Muscle of arm (tissue), 12 donors: Measurements from ENCODE around the gene IPCEF1. TPM values are rescaled to one million over a fixed set of nuclear protein-coding genes. Genes with fewer than 3 reads are reported as not detected.

Experiments used
- DNase-seq: peaks from one replicate; pipeline ENCODE4 v3.0.0-alpha.2; 2013
- polyA plus RNA-seq, 12 donors: library from polyadenylated mRNA; unstranded; fragments of 120-200 nt; gene quantifications; one replicate each; pipeline ENCODE4 v1.2.1, GENCODE V29; 2013; ENCODE audit not compliant: insufficient read length in 12 of 12

IPCEF1 gene
- polyA plus RNA-seq, 12 donors, result 0.74 to 2.4 (median 1.2) TPM; not detected in 2

DNA sequence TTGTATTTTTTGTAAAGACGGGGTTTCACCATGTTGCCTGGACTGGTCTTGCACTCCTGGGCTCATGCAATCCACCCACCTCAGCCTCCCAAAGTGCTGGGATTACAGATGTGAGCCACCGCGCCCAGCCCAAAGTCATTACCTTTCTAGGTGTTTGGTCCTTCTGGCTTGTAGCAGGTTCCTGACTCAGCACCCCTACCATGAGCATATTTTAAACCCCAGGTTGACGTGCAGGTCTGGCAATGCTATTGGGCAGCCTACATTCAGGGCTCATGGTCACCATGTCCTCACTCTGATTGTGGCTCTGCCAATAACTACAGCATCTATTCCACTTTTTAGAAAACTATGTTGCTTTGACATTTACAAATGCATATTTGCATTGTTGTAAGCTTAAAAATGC is 59.4 kb downstream of the IPCEF1 start:
- no peak for DNase-seq

DNA sequence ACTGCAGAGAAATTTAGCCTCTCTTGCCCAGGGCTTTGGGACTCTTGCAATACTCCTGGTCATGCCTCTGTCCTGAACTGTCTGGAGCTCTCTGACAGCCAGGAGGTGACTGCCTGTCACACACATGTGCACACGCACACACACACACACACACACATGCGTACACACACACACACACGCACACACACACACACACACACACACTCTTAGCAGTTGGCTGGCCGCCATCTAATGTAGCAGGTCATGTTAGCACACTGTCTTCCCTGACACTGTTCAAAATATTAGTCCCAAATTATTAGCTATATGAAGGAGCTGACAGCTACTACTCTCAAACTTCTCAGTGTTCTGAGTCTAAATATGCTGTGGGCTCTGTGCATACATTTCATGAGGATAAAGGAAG is 60.9 kb downstream of the IPCEF1 start:
- no peak for DNase-seq

DNA sequence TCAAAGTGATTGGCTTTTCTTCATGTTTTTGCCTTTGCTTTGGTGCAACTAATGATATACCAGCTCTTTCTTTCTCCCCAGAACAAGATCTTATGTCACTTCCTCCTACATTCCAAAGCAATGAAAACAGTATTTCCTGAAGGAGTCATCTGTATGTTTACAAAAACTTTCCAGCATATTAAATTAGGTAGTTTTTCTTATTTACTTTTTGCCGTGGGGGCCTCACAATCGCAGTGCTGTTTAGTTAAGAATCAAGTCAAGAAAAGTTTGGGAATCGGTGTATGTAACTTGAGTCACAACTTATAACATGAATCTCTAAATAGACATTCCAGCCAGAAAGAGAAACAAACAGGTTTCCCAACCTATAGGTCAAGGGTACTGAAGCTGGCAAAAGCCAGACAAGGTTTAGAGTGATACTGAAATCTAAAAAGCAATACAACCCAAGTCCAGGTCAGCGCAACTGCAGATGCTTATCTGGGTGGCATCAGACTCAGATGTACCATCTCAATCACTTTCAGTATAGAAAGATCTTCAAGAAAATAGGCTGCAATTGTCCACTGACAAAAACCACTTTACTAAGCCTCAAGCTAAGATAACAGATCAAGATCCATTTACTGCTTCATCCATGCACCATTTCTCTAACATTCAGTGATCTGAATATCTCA is 63.6 kb downstream of the IPCEF1 start:
- DNase-seq, result no peak

DNA sequence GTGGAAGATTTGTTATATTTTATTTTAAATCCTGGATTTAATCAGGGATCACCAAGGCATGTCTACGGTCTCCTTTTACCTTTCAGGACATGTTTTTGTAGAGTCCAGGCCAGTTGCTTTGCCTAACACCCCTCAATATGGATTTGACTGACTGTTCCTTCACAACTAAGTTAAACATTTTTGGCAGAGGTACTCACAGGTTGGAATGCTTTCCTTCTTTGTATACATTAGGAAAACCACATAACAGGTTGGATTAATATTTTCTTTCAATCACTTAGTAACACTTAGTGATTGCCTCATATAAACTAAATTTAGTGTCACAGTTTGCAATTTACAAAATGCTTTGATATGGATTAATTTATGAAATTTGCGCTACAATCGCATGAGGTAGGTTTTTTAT is 64.5 kb downstream of the IPCEF1 start:
- no peak for DNase-seq

DNA sequence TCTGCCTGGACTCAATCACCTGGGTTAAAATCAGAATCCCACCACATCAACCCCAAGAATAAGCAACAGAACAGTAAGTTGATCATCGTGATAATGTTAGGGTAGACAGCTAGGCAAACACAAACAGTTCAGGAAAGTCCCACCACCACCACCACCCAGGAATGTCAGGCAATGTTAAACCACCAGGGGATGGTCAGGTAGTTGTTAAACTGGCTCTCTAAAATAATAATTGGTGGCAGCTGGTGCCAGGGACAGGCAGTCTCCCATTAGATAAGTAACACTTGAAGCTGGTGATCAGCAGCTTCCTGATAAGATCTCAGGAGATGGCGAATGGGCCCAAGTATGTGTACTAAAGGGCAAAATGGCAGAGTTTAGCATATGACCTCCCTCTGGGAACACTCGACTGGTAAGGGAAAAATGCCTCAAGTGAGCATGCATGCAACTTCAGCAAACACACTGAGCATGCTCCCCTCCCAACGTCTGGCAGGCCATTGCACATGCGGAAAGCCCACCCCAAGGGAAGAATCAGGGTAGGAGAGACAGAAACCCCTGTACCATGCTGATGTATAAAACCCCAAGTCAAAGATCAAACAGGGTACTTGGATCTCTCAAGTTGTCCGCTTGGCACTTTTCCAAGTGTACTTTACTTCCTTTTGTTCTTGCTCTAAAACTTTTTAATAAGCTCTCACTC is 66.6 kb downstream of the IPCEF1 start:
- DNase-seq, result no peak

DNA sequence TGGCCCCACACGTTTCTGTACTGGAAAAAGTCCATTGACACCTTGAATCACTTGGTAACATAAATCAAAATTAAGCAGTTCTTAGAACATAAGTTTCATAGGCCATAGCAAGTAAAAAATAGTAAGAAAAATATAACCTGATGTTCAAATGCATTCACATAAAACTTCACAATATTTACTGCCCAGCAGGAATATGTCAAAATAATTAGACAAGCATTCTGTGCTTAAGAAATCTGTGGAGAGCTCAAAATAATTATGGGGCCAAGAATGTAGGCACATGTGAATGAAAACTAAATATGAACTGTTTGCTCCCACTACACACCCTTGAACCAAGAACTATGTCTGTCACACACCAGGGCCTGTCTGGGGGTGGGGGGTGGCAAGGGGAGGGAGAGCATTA is 70.8 kb downstream of the IPCEF1 start:
- no peak for DNase-seq

DNA sequence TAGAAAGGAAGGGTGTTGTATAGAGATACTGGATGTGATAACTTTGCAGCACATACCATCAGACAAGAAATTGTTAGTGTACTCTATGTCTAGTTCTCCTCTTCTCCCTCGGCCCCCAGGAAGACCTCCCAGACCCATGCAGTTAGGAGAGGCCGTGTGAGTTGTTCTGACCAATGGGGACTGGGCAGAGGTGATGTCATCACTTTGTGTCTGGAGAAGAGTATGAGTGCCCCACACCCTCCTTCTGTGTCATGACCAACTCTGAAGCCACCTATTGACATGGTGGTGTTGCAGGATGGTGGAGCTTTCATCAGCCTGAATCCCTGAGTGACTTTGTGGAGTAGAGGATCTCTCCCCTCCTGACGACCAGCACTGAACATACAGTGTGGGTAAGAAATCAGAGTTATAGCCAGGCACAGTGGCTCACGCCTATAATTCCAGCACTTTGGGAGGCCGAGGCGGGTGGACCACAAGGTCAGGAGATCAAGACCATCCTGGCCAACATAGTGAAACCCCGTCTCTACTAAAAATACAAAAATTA is 72.2 kb downstream of the IPCEF1 start:
- DNase-seq, result no peak

DNA sequence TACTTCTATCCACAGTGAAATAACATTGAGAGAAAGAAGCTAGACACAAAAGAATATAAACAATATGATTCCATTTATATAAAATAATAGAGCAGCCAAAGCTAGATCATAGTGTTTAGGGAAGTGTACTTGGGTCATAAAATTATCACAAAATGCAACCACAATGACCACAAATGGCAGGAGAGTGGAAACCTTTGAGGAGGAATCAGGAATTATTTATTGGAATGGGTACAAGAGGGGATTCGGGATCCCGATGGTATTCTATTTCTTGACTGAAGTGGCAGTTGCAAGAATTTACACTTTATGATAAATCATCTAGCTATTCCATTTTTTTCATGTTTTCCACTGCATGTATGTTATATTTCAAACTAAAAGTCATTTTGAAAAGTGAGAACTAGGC is 76.1 kb downstream of the IPCEF1 start:
- DNase-seq, result no peak

DNA sequence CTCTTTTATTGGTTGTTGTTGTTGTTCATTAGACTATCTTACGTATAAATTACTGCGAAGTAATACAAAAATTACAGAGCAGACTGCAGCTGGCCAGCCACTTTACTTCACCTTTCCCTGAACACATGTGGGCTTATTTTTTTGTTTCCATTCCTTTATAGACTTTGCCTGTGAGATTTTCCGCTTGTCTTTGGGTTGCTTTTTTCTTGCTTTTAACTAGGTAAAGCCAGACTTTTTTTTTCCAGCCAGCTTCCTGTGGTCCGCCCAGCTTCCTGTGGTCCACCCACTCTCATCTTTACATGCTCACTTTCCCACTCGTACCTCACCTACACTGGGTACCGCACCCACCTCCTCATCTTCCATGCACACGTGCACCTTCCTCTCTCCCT is 79.0 kb downstream of the IPCEF1 start:
- DNase-seq, result no peak

DNA sequence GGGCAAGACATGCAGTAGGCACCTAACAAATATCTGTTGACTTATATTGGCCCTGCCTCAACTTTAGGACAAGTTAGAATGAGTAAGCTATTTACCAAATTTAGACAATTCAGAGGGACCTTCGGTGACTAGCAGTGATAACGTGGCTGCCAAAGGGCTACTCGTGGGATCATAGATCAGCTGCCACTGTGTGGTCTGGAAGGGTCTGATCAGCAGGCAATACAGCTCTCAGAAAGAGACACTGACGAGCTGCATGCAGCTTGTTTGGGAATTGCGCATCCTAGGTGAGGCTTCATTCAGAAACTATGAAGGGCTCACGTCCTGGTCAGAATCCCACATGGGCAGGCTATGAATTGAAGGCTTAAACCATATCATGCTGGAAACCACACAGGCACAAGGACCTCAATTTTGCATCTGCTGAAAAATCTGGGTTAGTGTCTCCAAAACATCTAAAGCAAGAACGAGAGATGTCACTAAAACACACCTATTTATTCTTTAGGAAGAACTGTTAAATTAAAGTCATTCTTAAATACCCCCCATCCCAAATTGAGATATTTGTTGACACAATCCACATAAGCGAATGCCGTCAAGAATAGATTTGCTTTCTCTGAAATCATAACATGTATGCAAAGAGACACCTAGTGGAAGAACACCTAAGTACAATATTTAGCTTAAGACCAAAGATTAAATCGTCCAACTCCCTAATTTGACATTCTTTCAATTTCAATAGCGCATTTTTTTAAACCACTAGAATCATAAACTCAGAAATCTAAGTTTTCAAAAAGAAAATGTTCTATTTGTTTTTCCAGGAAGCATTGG is 79.6 kb downstream of the IPCEF1 start:
- no peak for DNase-seq

DNA sequence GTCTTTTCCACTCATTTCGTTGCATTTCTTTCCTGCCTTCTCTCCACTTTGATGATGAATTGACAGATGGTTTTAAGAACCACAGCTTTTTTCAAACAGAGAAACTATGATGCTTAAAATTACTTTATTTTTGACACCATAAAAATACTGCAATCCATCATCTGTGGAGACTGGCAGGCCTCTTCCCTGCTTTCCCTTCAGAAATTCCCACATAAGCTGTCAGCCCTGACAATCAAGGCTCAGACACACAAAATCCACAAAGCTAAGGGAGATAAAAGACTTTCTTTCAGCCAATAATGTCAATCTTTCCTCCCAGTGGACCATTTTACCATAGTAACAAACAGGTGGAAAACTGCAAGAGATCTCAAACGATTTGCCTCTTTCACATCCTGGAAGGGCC is 82.4 kb downstream of the IPCEF1 start:
- no peak for DNase-seq

DNA sequence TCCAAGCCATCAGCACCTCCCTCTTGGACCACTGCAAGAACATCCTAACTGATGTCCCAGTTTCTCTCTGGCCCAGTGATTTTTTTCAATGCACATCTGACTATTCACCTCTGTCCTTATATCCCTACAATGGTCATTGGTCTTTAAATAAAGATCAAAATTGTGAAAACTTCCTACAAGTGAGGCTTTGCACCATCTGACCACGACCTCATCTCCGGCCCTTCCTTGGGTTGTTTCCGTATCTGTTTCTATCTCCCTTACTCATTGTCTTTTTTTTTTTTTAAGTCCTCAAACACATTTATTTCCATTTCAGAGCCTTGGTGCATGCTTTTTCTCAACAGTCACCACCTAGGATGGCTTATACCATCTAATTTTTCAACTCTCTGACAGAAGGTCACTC is 88.1 kb downstream of the IPCEF1 start:
- DNase-seq, result no peak

DNA sequence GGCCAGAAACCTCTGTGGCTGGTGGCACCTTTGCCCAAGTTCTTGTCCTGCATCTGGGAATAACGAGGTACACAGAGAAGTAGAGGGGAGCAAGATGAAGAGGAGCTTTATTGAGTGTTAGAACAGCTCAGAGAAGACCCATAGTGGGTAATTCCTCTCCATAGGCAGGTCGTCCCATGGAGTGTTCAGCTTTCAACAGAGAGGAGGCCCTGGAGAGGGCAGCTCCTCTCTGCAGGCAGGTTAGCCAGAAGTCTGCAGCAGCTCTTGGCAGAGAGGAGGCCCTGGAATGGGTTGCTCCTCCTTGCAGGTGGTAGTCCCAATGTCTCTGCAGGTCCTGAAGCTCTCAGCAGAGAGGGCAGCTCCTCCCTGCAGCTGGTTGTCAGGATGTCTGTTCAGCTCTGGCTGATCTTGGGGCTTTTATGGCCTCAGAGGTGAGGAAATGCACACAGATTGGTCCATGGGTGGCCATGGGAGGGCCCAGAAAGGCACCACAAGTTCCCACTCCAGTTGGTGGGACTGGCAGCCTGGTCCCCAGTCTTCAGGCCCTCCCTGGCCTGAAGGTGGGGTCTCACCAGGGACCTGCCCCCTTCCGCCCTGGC is 89.0 kb downstream of the IPCEF1 start:
- DNase-seq, result no peak

DNA sequence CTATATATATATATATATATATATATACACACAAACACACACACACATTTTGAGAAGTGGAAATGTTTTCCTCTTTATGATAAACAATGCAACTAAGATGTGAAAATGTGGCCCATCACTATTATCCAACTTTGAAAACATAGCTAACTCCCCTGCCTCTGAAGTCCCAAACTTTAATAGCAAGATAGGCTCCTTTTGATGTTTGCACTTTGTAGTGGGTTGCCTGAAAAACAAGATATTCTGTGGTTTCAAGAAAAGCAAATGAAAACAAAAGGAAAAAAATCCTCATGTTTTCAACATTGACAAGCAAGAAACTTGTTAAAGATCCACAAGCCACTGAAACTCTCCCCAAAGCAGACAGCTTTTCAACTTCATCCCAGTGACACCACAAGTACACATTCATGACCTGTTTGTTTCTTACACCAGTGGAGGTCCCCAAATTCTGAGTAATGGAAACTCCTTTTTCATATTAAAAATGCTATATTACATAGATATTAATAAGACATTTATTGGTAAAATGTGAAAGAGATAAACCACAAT is 90.0 kb downstream of the IPCEF1 start:
- no peak for DNase-seq

DNA sequence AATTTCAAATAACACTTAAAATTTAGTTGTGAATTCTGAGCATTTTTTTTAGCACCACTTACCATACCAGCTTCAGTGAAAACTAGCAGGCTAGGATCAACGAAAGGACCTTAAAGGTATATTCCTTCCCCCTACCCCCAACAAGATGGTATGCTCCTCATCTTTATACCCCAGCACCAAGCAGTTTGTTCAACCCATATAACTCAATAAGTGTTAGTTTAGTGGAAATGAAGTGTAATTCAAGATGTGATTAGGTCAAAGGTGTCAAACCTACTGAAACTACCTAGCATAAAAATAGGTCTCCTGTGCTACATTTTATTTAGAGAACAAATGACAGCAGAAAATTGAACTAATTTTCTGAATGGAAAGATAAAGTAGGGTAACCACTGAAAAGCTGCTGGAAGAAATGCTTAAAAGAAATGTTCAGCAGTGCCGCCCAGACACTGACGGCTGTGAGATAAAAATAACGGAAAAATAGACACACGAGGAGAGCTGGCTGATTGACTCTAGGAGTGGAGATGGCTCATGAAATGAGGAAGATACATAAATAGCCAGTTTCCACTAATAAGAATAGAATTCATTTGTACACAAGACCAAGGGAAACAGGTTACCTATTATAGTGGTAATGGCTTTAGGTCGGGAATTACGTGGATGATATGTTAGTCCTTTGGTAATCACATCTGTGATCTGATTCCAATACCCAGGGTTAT is 94.8 kb downstream of the IPCEF1 start:
- DNase-seq, result no peak

DNA sequence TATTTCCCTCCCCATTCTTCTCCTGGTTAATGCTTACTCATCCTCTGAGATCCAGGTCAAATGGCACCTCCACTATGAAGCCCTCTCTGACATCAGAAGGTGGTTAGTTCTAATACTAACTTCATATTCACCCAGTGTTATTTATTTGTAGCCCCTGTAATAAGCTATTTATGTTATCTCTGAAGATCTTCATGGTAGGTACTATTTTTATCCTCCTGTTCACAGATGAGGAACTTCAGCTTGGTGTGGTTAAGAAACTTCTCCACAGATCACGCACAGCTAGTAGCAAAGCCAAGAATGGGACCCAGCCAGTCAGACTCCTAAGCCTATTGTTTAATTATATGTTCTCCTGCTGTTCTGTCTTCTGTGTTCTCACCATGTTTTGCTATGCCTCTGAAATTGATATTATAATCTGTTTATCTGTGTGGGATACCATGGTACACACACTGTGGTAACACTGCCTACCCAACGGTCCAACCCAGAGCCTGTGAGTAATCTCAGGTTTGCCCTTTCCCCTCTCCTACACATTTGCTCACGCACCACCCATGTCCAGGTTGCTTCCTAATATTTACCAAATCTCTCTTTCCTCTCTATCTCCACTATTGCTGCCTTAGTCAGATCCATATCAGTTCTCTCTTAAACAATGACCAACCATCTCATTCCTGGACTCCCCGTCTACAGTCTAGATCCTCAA is 98.4 kb downstream of the IPCEF1 start:
- no peak for DNase-seq

DNA sequence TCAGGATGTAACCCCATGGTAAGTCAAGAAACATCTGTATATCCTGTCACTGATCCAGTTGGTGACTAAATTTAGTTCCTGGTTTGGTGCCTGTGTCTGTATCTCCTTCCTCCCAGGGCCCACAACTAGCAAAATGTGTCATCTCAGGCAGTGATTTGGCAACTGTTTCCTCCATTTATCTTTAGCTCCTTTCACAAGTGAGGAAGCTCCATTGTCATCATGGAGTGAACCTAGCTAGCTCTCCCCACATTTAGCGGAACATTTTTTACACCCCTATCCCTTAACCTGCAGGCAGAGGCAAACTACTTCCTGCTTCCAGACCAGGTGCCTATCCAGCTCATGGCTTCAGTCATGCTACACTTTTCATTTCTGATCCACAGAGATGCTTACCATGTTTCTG is 99.5 kb downstream of the IPCEF1 start:
- DNase-seq, result no peak

DNA sequence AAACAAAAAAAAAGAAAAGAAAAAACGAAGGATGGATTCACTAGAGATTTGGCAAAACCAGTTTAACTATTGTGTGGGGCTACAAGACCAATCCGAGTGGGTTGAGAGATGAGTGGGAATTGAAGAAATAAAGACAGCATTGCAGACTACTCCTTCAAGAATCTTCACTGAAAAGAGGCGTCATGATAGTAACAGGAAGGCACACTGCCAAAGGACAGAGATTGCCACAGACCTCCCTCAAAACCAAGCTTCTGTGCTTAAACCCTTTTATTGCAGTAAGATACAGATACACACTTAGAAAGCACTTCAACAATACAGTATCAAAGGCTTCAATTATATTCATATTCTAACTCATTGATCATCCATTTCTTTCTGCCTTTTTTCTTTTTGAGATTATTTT is 103.9 kb downstream of the IPCEF1 start:
- no peak for DNase-seq

DNA sequence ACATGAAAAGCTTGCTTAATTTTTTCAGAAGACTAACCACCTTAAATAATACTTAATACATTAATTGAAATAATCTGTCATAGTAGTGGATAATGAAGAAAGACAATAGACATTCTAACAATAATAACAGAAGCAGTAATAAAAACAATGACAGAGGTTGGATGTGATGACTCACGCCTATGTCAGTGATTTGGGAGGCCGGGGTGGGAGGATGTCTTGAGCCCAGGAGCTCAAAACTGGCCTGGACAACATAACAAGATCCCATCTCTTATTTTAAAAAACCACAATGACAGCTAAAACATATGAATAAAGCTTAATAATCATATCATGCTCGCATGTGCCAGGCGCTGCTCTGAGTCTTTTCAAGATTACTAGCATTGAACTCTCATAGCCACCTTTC is 105.5 kb downstream of the IPCEF1 start:
- no peak for DNase-seq

DNA sequence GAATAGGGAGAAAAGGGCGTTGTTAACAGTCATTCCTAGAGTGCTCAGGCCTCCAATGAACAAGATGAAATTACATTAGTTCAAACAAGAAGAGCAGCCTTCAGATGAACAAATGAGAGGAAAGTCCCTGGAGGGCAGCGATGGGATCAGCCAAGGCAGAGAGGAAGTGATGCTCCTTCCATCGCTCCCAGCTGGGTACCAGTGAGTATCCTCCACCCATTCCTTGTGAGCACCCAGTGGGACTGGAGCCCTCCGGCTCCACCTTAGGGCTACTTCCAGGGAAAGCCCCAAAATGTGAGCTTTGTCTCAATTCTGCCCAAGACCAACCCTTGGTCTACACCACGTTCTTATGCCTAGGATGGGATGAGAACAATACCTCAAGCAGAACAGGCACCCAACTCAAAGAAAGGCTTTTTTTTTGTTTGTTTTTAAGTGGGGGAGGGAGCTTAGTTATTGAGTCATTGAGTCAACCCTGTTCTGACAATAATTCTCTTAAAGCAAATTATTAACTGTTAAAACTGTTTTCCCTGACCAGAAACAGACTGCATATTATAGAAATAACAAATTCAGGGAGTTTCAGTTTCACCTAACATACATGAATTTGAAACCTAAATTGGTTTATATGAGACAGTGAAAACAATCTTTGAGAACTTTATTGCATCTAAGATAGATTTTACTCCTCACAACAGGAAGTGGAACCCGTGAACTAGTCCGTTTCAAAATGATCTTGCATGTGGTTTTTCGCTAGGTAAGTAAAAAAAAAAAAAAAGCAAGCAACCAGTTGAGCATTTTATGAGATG is 106.9 kb downstream of the IPCEF1 start:
- no peak for DNase-seq
